Fibroblast of lung (primary cell): ENCODE results near the gene PSMD2.

Experiments used
- CTCF ChIP-seq, 2 donors: IDR thresholded peaks in 1 of 2; conservative IDR thresholded peaks in 1 of 2; 1 replicate in 1 of 2; 2 replicates in 1 of 2; pipeline ENCODE4 v1.5.1; 2011 to 2012; ENCODE audit warnings: low read length in 2 of 2, control low read depth in 1 of 2, inconsistent platforms in 1 of 2, low read depth in 1 of 2, mild to moderate bottlenecking in 1 of 2
- EZH2 ChIP-seq: IDR thresholded peaks from 2 replicates; pipeline ENCODE4 v1.5.1; 2012; ENCODE audit warnings: low read length, control low read depth, mild to moderate bottlenecking; ENCODE audit errors: missing control alignments

- TF ChIP-seq CTCF (conservative IDR thresholded peaks at IDR 0.05 in 1 of 2, IDR thresholded peaks at IDR 0.05 in 1 of 2; ENCODE audit: low read depth in 1 of 2, low read length in 2 of 2) (peak in 1 of 2 donors; percentile 39), EZH2 (no peak)
These were observed 6.5 kb downstream of the PSMD2 start for GRCh38 chr3:184305577-184305976.
